Glomerular visceral epithelial cell (primary cell): Measurements from ENCODE around the gene SSBP4.
A peak's percentile ranks its signal among the peaks of the same experiment; 100 is the strongest.

Source experiments
- DNase-seq: peaks from one replicate; pipeline ENCODE4 v3.0.0-alpha.2; 2016; ENCODE audit errors: extremely low spot score

Gene SSBP4

GRCh38 chr19:18468517-18468916, 49.3 kb downstream of the SSBP4 start:
- peak; percentile 74 for DNase-seq

- peak; percentile 90 for DNase-seq
Observed at GRCh38 chr19:18469069-18469846, 50.1 kb downstream of the SSBP4 start.

- DNase-seq: no peak
Observed at GRCh38 chr19:18470787-18471186, 51.6 kb downstream of the SSBP4 start.

- no peak for DNase-seq
Observed at GRCh38 chr19:18473003-18473705, 54.0 kb downstream of the SSBP4 start.

GRCh38 chr19:18473706-18474087, 54.5 kb downstream of the SSBP4 start:
- DNase-seq: no peak

GRCh38 chr19:18474366-18474887, 55.2 kb downstream of the SSBP4 start:
- no peak for DNase-seq

GRCh38 chr19:18475004-18475453, 55.8 kb downstream of the SSBP4 start:
- no peak for DNase-seq

- no peak for DNase-seq
Observed at GRCh38 chr19:18475762-18476331, 56.6 kb downstream of the SSBP4 start.

- no peak for DNase-seq
Observed at GRCh38 chr19:18476507-18477041, 57.4 kb downstream of the SSBP4 start.

GRCh38 chr19:18477042-18477779, 58.0 kb downstream of the SSBP4 start:
- DNase-seq: no peak

GRCh38 chr19:18477974-18478373, 58.8 kb downstream of the SSBP4 start:
- no peak for DNase-seq

- DNase-seq: peak; percentile 83
Observed at GRCh38 chr19:18478545-18479311, 59.5 kb downstream of the SSBP4 start.

GRCh38 chr19:18480006-18480691, 61.0 kb downstream of the SSBP4 start:
- peak; percentile 30 for DNase-seq

GRCh38 chr19:18481505-18482222, 62.5 kb downstream of the SSBP4 start:
- DNase-seq: no peak

GRCh38 chr19:18483119-18483890, 64.1 kb downstream of the SSBP4 start:
- DNase-seq: no peak
